Upper lobe of left lung (tissue), 4 donors: ENCODE data around the gene SEC14L2.

Experiments
- EP300 ChIP-seq, 4 donors: sonication (generic); formaldehyde crosslinking; IDR thresholded peaks; one replicate each; pipeline ENCODE4 v1.5.1; 2017; ENCODE audit warnings: antibody characterized with exemption in 4 of 4, control low read depth in 2 of 4
- POLR2A ChIP-seq, 4 donors: fragments of 450-650 bp; IDR thresholded peaks; one replicate each; pipeline ENCODE4 v1.5.1; 2016 to 2017; ENCODE audit warnings: antibody characterized with exemption in 4 of 4, mild to moderate bottlenecking in 2 of 4
- POLR2AphosphoS5 ChIP-seq, 2 donors: sonication (generic); formaldehyde crosslinking; IDR thresholded peaks; one replicate each; pipeline ENCODE4 v1.5.1; 2017; ENCODE audit warnings: antibody characterized with exemption in 2 of 2
- TF ChIP-seq, protein P1 (sequence below), 6 experiments: fragments of 450-650 bp in 4 of 6; fragments of 200-600 bp in 2 of 6; sonication (generic) in 2 of 6; IDR thresholded peaks; one replicate each; pipeline ENCODE4 v1.5.1; 2016 to 2019; ENCODE audit warnings: antibody characterized with exemption in 6 of 6

DNA sequence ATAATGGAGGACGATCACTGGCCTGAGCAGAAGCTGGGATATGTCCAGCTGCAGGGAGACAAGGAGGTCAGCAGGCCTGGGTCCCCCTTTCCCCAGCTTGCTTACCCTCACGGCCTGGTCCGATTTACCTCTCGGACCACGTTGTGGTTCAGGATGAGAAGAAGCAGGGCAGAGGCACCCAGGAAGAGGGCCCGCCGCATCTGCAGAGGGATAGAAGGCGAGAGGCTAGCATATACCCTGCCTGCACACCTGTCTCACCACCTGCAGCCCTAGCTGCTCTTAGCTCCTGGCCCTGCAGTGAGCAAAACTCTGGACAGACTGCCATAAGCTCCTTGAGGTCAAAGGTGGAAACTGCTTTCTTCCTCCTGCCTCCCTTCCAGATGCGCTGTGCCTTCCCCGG lies 10.9 kb upstream of the SEC14L2 start:
- no peak for TF ChIP-seq POLR2A (IDR thresholded peaks at IDR 0.05)
- TF ChIP-seq EP300 (IDR thresholded peaks at IDR 0.05): no peak
- TF ChIP-seq, protein P1, sequence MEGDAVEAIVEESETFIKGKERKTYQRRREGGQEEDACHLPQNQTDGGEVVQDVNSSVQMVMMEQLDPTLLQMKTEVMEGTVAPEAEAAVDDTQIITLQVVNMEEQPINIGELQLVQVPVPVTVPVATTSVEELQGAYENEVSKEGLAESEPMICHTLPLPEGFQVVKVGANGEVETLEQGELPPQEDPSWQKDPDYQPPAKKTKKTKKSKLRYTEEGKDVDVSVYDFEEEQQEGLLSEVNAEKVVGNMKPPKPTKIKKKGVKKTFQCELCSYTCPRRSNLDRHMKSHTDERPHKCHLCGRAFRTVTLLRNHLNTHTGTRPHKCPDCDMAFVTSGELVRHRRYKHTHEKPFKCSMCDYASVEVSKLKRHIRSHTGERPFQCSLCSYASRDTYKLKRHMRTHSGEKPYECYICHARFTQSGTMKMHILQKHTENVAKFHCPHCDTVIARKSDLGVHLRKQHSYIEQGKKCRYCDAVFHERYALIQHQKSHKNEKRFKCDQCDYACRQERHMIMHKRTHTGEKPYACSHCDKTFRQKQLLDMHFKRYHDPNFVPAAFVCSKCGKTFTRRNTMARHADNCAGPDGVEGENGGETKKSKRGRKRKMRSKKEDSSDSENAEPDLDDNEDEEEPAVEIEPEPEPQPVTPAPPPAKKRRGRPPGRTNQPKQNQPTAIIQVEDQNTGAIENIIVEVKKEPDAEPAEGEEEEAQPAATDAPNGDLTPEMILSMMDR (IDR thresholded peaks at IDR 0.05): no peak
- TF ChIP-seq POLR2AphosphoS5 (IDR thresholded peaks at IDR 0.05): no peak
